ENCODE measurements around the gene KCNMA1. TPM values are rescaled to one million over a fixed set of nuclear protein-coding genes. Genes with fewer than 3 reads are reported as not detected.

The KCNMA1 gene
- total RNA-seq, 1 donor from 2014 or later = 87.6 TPM

DNA sequence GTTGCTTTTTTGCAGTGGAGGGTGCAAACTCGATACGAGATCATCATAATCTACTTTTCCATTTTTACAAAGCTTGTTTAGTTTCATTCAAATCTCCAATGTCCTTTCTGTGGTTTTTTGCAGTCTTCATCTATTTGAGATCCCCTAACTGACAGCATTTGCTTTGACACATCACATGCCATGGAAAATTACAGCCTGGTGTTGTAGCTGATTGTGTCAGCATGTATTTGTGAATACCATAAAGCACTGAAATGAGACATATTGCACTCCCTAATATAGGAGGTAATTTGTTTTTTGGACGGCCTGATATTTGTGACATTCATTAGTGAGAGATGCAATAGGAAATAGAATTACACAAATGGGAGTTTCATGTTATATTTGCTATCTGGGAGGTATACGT lies 620.8 kb downstream of the KCNMA1 start:
- no peak overlapping the region for H3K27ac Mint-ChIP-seq (ENCODE audit: unreplicated experiment)
- no peaks in the 10 kb centered on the region for H3K9me3 Mint-ChIP-seq (ENCODE audit: low read depth)
- DNase-seq (ENCODE audit: low spot score) = no peak
- no peaks in the 10 kb centered on the region for H3K27me3 Mint-ChIP-seq (ENCODE audit: low read depth)
- TF ChIP-seq, protein P1, sequence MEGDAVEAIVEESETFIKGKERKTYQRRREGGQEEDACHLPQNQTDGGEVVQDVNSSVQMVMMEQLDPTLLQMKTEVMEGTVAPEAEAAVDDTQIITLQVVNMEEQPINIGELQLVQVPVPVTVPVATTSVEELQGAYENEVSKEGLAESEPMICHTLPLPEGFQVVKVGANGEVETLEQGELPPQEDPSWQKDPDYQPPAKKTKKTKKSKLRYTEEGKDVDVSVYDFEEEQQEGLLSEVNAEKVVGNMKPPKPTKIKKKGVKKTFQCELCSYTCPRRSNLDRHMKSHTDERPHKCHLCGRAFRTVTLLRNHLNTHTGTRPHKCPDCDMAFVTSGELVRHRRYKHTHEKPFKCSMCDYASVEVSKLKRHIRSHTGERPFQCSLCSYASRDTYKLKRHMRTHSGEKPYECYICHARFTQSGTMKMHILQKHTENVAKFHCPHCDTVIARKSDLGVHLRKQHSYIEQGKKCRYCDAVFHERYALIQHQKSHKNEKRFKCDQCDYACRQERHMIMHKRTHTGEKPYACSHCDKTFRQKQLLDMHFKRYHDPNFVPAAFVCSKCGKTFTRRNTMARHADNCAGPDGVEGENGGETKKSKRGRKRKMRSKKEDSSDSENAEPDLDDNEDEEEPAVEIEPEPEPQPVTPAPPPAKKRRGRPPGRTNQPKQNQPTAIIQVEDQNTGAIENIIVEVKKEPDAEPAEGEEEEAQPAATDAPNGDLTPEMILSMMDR (IDR thresholded peaks at IDR 0.05) = no peak
- H3K4me1 Mint-ChIP-seq (ENCODE audit: low read depth) = peaks cover 14% of the 10 kb centered on the region
- peaks cover 7% of the 10 kb centered on the region for H3K36me3 Mint-ChIP-seq (ENCODE audit: low read depth)
- no peak overlapping the region for H3K4me3 Mint-ChIP-seq (ENCODE audit: unreplicated experiment)

DNA sequence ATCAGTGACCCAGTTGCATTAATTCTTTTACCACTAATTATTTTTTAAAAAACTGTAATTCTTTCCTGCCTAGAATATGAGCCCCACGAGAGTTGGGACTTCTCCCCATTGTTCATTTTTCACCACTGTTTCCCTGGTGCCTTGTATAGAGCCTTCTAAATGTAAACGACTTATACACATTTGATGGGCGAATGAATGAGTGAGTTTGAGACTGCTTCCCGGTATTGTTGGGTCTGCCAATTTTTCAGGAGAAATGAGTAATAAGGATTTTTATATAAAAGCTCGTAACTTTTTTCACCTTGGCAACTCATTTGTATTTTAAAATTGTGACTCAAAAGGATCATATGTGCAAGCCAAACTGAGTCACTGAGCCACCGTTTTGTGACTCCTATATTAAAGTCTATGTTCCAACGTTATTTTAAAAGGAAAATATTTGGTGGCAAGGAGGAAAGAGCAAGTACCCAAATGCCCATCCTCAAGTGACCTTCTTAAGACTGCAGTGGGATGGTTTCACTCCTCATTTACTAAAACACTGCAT lies 621.3 kb downstream of the KCNMA1 start:
- no peak overlapping the region for H3K4me3 Mint-ChIP-seq (ENCODE audit: unreplicated experiment)
- H3K36me3 Mint-ChIP-seq (ENCODE audit: low read depth) = peaks cover 7% of the 10 kb centered on the region
- H3K27ac Mint-ChIP-seq (ENCODE audit: unreplicated experiment) = no peak overlapping the region
- H3K9me3 Mint-ChIP-seq (ENCODE audit: low read depth) = no peaks in the 10 kb centered on the region
- no peaks in the 10 kb centered on the region for H3K27me3 Mint-ChIP-seq (ENCODE audit: low read depth)
- TF ChIP-seq, protein P1 (IDR thresholded peaks at IDR 0.05) = no peak
- no peak for DNase-seq (ENCODE audit: low spot score)
- H3K4me1 Mint-ChIP-seq (ENCODE audit: low read depth) = peaks cover 18% of the 10 kb centered on the region

DNA sequence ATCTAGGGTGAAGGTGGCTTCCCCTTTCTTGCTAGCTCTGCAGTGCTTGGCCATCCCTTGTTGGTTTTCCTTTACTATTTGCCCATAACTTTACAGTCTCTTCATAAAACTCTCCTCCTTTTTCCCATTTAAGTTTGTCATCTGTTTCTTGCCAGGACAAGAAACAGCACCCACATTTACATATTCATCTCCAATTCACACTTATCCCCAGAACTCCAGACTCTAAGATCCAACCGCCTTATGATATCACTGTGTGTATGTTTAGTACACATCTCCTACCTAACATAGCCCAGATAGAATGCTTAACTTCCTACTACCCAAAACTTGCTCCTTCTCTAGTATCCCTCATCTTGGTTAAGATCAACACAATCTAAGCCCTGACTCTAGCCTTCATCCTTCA lies 622.2 kb downstream of the KCNMA1 start:
- Mint-ChIP-seq H3K27ac (ENCODE audit: unreplicated experiment) (no peak overlapping the region), H3K9me3 (ENCODE audit: low read depth) (no peaks in the 10 kb centered on the region), H3K27me3 (ENCODE audit: low read depth) (no peaks in the 10 kb centered on the region), H3K36me3 (ENCODE audit: low read depth) (peaks cover 7% of the 10 kb centered on the region), H3K4me1 (ENCODE audit: low read depth) (peaks cover 18% of the 10 kb centered on the region), H3K4me3 (ENCODE audit: unreplicated experiment) (no peak overlapping the region)
- TF ChIP-seq, protein P1 (IDR thresholded peaks at IDR 0.05) = no peak
- no peak for DNase-seq (ENCODE audit: low spot score)

DNA sequence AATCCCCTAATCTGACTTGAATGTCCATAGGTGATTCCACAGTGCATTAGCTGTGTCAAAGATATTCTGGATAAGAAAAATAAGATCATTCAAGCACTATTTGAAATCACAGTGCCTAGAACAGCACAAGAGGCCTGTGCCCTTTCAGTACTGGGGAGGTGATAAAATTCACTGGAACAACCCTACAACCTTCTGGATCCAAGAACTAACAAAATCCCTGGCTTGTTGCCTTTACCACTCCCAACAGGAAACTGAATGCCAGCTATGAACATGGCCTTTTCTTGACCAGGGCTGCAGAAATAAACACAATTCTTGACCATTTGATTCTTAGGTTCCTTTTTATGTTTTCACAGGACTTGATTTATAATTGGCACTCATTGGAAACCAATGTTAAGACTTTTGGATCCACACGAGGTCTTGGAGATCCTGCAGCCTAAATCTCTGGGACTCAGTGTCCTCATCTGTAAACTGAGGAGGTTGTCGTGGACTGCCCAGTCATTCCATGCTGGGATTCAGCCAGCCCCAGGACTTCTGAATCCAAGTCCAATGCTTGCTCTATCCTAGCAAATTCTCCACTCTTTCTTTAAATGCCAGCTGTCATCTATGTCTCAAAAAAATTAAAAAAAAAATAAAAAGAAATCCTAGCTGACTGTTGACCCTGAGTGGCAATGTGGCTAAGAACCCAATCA lies 624.7 kb downstream of the KCNMA1 start:
- Mint-ChIP-seq H3K36me3 (ENCODE audit: low read depth) (peaks cover 10% of the 10 kb centered on the region), H3K4me1 (ENCODE audit: low read depth) (peaks cover 25% of the 10 kb centered on the region), H3K27me3 (ENCODE audit: low read depth) (no peaks in the 10 kb centered on the region), H3K9me3 (ENCODE audit: low read depth) (no peaks in the 10 kb centered on the region), H3K27ac (ENCODE audit: unreplicated experiment) (no peak overlapping the region), H3K4me3 (ENCODE audit: unreplicated experiment) (no peak overlapping the region)
- TF ChIP-seq, protein P1 (IDR thresholded peaks at IDR 0.05) = no peak
- no peak for DNase-seq (ENCODE audit: low spot score)

DNA sequence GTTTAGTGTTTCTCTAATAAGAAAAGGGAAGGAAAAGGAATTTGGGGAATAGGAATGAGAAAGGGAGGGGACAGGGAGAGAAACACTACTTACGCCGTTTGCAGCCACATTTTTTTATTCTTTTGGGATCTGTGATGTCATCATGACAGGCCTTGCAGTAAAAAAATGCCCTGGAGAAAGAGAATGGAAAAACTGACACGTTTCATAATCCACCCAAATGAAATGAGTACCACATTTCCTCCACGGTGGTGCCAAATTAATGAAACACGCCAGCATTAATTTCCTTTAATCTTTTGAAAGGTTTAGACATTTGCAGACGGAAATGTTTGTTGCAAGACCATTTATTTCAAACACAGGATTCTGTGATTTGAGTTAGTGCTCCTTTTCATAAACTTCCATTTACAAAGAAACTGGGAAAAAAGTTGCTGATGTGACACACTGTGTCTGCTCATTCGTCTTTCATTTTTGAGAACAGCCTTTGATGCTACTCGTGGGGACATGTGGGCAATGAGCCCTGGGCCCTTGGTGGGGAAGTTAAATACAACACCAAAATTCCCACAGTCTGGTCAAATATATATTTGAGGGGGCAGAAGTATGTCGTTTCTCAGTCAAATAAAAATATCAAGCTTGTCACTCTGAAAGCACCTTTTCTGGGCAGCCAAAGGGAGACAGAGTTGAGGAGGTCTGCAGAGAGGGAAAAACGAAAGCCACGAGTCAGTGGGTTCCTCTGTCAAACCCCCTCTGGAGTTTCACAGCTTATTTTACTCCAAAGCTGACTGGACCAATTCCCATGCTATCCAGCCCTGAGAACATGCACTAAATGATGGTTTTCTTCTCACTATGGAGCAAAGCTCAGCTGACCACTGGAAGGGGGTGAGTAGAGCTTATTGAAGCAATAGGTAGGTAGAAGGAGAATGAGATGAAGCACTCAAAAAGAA lies 625.5 kb downstream of the KCNMA1 start:
- Mint-ChIP-seq H3K27me3 (ENCODE audit: low read depth) (no peaks in the 10 kb centered on the region), H3K4me3 (ENCODE audit: unreplicated experiment) (no peak overlapping the region), H3K27ac (ENCODE audit: unreplicated experiment) (peak overlapping the region; percentile 1), H3K9me3 (ENCODE audit: low read depth) (no peaks in the 10 kb centered on the region), H3K36me3 (ENCODE audit: low read depth) (peaks cover 10% of the 10 kb centered on the region), H3K4me1 (ENCODE audit: low read depth) (peaks cover 31% of the 10 kb centered on the region)
- TF ChIP-seq, protein P1 (IDR thresholded peaks at IDR 0.05) = no peak
- DNase-seq (ENCODE audit: low spot score) = no peak

Measured in chondrocyte (in vitro differentiated cells).